Measurements from ENCODE around the gene C2CD3. TPM values are rescaled to one million over a fixed set of nuclear protein-coding genes. Genes with fewer than 3 reads are reported as not detected.

The C2CD3 gene
- total and polyA plus RNA-seq, 10 of the 15 experiments (the other 5 are each of a cell fraction or from before 2014, with no cell fraction given) = 2.3 to 24.0 (median 16.3) TPM

GRCh38 chr11:74085542-74085892 is 85.3 kb downstream of the C2CD3 start:
- no peak for ATAC-seq
- Histone ChIP-seq H4K20me1 (ENCODE audit: control insufficient read depth, insufficient read depth) (no peaks in the 10 kb centered on the region), H3K9ac (ENCODE audit: control insufficient read depth, insufficient read depth, low read length) (no peak overlapping the region), H3K79me2 (ENCODE audit: control insufficient read depth, insufficient read depth, low read length) (no peaks in the 10 kb centered on the region), H3K4me3 (no peak overlapping the region), H2AFZ (ENCODE audit: control insufficient read depth, low read depth, low read length) (no peak overlapping the region), H3K4me1 (ENCODE audit: control insufficient read depth, insufficient read depth, low read length) (no peaks in the 10 kb centered on the region), H3K27ac (ENCODE audit: control insufficient read depth, insufficient read depth) (no peak overlapping the region), H3K27me3 (replicated peaks in 1 of 2; ENCODE audit: control insufficient read depth in 2 of 2, insufficient read depth in 2 of 2, low read length in 1 of 2) (no peaks in the 10 kb centered on the region), H3K4me2 (ENCODE audit: control insufficient read depth, insufficient read depth) (no peak overlapping the region), H3K36me3 (ENCODE audit: control insufficient read depth in 2 of 2, insufficient read depth in 2 of 2, low read length in 1 of 2) (peaks cover 0 to 16% of the 10 kb centered on the region in 2 experiments; a peak in 2 of 4 replicates), H3K9me3 (replicated peaks; ENCODE audit: control insufficient read depth, insufficient read depth, low read length) (no peaks in the 10 kb centered on the region)
- TF ChIP-seq ZBED1 (IDR thresholded peaks at IDR 0.05; ENCODE audit: borderline replicate concordance) = no peak
- TF ChIP-seq ZNF24 (IDR thresholded peaks at IDR 0.05) = no peak
- TF ChIP-seq JUNB (IDR thresholded peaks at IDR 0.05) = no peak
- TF ChIP-seq CHD4 (IDR thresholded peaks at IDR 0.05) = no peak
- TF ChIP-seq SP1 (IDR thresholded peaks at IDR 0.05; ENCODE audit: low read depth, low read length) = no peak
- no peak for TF ChIP-seq MTA3 (IDR thresholded peaks at IDR 0.05; ENCODE audit: borderline replicate concordance, low read length)
- TF ChIP-seq FOS (IDR thresholded peaks at IDR 0.05; ENCODE audit: borderline replicate concordance, extremely low read depth, insufficient read length) = no peak
- no peak for TF ChIP-seq NFYA (IDR thresholded peaks at IDR 0.05; ENCODE audit: borderline replicate concordance, low read depth, low read length)
- TF ChIP-seq NR2C2 (IDR thresholded peaks at IDR 0.05; ENCODE audit: borderline replicate concordance, control insufficient read depth, insufficient read length, low read depth) = no peak
- no peak for TF ChIP-seq CHD1 (IDR thresholded peaks at IDR 0.05; ENCODE audit: low read depth, low read length)
- TF ChIP-seq HDAC2 (IDR thresholded peaks at IDR 0.05) = no peak
- TF ChIP-seq TARDBP (IDR thresholded peaks at IDR 0.05; ENCODE audit: borderline replicate concordance) = no peak
- TF ChIP-seq HDGF (IDR thresholded peaks at IDR 0.05) = no peak
- no peak for TF ChIP-seq CREM (IDR thresholded peaks at IDR 0.05; ENCODE audit: low read depth)
- TF ChIP-seq, protein P1, sequence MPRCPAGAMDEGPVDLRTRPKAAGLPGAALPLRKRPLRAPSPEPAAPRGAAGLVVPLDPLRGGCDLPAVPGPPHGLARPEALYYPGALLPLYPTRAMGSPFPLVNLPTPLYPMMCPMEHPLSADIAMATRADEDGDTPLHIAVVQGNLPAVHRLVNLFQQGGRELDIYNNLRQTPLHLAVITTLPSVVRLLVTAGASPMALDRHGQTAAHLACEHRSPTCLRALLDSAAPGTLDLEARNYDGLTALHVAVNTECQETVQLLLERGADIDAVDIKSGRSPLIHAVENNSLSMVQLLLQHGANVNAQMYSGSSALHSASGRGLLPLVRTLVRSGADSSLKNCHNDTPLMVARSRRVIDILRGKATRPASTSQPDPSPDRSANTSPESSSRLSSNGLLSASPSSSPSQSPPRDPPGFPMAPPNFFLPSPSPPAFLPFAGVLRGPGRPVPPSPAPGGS (IDR thresholded peaks at IDR 0.05; ENCODE audit: borderline replicate concordance, insufficient read depth, low read depth, low read length, poor library complexity, severe bottlenecking) = no peak
- TF ChIP-seq CEBPB (IDR thresholded peaks at IDR 0.05; ENCODE audit: borderline replicate concordance in 1 of 2, low read depth in 2 of 2, low read length in 2 of 2) = no peak
- TF ChIP-seq RELA (IDR thresholded peaks at IDR 0.05; ENCODE audit: borderline replicate concordance, partially characterized antibody) = no peak
- DNase-seq (ENCODE audit: low read depth, low spot score) = no peak
- POLR2A ChIA-PET = no interaction called here
- SMC1A ChIA-PET (ENCODE audit: uncharacterized antibody, unreplicated experiment) = no interaction called here
- RAD21 ChIA-PET (ENCODE audit: unreplicated experiment) = no interaction called here
- no TSS peak for BruUV-seq (replicated peaks)
- intact Hi-C loops (cut with micrococcal nuclease; ENCODE audit: unreplicated experiment) = no loop called here
- in situ Hi-C loops (cut with MboI) = no loop called here
- no peak for FAIRE-seq
- CTCF ChIA-PET = no interaction called here
- WGBS (ENCODE audit: insufficient coverage, insufficient replicate concordance, low lambda C conversion rate, missing lambda C conversion rate) = 75% methylated on average over 6 of the region's 6 CpGs
